Muscle layer of colon (tissue), 2 donors: ENCODE data around the gene RTKN2.

Experiments used
- H3K27ac ChIP-seq: one replicate; pipeline ENCODE4 v1.7.0; 2013; ENCODE audit warnings: low read depth, mild to moderate bottlenecking, low read length, moderate library complexity
- H3K27me3 ChIP-seq, 2 donors: one replicate each; pipeline ENCODE4 v1.7.0; 2013; ENCODE audit warnings: low read length in 2 of 2, mild to moderate bottlenecking in 2 of 2; ENCODE audit not compliant: insufficient read depth in 2 of 2, control insufficient read depth in 1 of 2
- H3K36me3 ChIP-seq: one replicate; pipeline ENCODE4 v1.7.0; 2013; ENCODE audit warnings: mild to moderate bottlenecking, low read length; ENCODE audit not compliant: insufficient read depth
- H3K4me1 ChIP-seq: one replicate; pipeline ENCODE4 v1.7.0; 2013; ENCODE audit warnings: mild to moderate bottlenecking, low read length; ENCODE audit not compliant: insufficient read depth
- H3K4me3 ChIP-seq, 2 donors: one replicate each; pipeline ENCODE4 v1.7.0; 2013; ENCODE audit warnings: low read length in 2 of 2, low read depth in 1 of 2, mild to moderate bottlenecking in 1 of 2, moderate library complexity in 1 of 2
- H3K9ac ChIP-seq: one replicate; pipeline ENCODE4 v1.7.0; 2013; ENCODE audit warnings: low read length
- H3K9me3 ChIP-seq: one replicate; pipeline ENCODE4 v1.7.0; 2013; ENCODE audit warnings: mild to moderate bottlenecking, low read length
- donor health status: abdominal sarcoma.
- donor health status: Adenocarcinoma of cecum.

RTKN2 gene

DNA sequence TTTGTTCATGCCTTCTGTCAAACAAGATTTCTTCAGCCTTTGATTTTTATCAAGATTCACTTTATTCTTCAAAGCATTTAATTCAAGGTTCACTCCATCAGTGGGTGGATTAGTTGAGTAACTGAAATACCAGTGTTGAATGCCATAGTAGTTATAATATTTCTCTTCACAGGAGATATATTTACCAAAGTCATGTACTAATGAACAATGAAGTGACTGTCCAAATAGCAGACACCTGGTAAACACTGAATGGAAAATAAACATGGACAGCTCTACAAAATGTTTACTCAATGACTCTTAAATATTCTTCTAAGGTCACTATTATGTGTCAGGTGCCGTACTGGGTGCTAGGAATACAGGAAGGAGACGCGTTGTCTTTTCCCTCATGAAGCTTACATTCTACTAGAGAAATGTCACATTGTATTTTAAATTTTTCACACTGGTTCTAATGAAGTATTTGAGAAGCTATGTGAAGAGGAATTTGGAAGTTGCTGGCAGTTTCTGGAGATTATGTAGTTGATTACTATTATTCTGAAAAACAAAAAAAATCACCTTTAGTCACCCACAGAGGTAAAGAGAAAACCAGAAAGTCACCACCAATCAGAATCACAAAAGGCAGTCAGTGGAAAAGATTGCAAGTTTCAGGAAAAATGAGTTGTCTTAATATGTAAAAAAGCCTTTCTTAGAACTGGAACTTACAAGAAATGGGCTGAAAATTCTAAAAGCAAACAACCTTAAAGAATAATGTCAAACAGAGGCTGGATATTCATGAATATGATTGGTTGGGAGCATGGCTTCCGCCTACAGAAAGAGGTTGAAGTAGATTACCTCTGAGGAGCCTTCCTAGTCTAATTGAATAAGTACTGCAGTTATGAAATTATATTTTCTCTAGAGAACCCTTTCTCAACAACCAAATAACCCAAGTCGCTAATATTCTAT is 84.5 kb downstream of the RTKN2 start:
- Histone ChIP-seq H3K4me3 (no peak overlapping the region), H3K9me3 (no peaks in the 10 kb centered on the region), H3K36me3 (no peaks in the 10 kb centered on the region), H3K9ac (no peak overlapping the region), H3K27ac (no peak overlapping the region), H3K4me1 (no peaks in the 10 kb centered on the region), H3K27me3 (no peaks in the 10 kb centered on the region)

DNA sequence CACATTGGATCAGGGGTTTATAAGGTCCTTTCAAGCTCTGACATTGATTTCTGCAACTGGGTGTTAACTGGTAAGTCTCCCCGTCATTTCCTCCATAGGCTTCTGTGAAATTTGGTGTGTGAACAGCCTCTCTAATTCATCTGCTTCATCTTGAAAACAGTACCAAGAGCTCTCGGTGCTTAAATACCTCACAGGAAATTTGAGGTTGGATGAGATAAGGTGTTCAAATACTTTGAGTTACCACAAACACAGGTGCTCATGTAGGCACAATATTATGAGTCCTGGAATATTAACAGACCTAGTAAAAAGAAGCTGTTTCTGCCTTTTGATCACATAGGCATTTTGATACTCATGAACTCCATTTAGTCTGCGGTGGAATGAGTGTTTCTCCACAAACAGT is 85.2 kb downstream of the RTKN2 start:
- H3K27me3 ChIP-seq: no peaks in the 10 kb centered on the region
- no peak overlapping the region for H3K4me3 ChIP-seq
- H3K27ac ChIP-seq: no peak overlapping the region
- H3K36me3 ChIP-seq: no peaks in the 10 kb centered on the region
- H3K9me3 ChIP-seq: no peaks in the 10 kb centered on the region
- no peak overlapping the region for H3K9ac ChIP-seq
- H3K4me1 ChIP-seq: no peaks in the 10 kb centered on the region

DNA sequence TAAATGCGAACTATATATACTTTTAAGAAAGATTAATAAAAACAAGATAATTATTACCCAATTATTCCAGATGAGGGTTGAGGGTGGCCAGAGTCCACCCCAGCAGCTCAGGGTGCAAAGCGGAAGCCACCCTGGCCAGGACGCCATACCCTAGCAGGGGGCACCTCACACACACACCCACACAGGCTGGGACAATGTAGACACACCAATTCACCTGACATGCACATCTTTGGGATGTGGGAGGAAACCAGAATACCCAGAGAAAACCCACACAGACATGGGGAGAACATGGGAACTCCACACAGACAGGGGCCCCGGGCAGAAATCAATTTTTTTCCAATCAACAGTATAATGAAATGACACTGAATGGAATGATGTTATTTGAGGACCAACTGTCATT is 86.0 kb downstream of the RTKN2 start:
- Histone ChIP-seq H3K4me3 (no peak overlapping the region), H3K9ac (no peak overlapping the region), H3K4me1 (no peaks in the 10 kb centered on the region), H3K27ac (no peak overlapping the region), H3K9me3 (no peaks in the 10 kb centered on the region), H3K27me3 (no peaks in the 10 kb centered on the region), H3K36me3 (no peaks in the 10 kb centered on the region)

DNA sequence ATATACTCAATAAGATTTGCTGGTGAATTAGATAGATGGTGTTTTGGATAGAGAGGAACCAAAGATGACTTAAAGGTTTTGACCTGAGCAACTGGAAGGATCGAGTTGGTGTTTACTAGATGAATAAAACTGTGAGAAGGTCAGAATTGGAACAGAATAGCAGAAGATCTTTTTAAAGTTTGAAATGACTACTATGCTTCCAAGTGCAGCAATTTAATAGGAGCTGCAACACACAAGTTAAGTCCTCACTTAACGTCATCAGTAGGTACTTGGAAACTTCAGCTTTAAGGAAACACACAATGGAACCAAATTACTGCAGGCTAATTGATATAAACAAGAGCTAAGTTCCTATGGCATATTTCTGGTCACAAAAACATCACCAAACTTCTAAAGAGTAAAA is 86.5 kb downstream of the RTKN2 start:
- H3K4me1 ChIP-seq: no peaks in the 10 kb centered on the region
- no peak overlapping the region for H3K27ac ChIP-seq
- H3K9me3 ChIP-seq: no peaks in the 10 kb centered on the region
- H3K36me3 ChIP-seq: no peaks in the 10 kb centered on the region
- no peak overlapping the region for H3K9ac ChIP-seq
- H3K27me3 ChIP-seq: no peaks in the 10 kb centered on the region
- no peak overlapping the region for H3K4me3 ChIP-seq

DNA sequence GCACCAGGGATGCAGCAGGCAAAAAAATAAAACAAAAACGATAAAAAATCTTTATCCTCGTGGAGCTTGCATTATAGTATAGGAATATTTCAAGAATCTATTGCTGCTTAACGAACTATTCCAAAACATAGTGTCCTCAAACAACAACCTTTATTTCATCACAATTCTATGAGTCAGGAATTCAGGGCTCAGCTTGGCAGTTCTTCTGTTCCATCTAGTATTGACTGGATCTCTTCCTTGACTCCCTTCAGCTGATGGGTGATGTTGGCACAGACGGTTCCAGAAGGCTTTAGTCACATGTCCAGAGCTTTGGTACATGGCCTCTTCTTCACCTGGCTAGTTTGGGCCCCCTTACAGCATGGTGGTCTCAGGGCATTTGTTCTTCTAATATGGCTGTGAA is 88.0 kb downstream of the RTKN2 start:
- no peaks in the 10 kb centered on the region for H3K9me3 ChIP-seq
- no peak overlapping the region for H3K4me3 ChIP-seq
- no peak overlapping the region for H3K27ac ChIP-seq
- no peak overlapping the region for H3K9ac ChIP-seq
- H3K4me1 ChIP-seq: no peaks in the 10 kb centered on the region
- H3K27me3 ChIP-seq: no peaks in the 10 kb centered on the region
- H3K36me3 ChIP-seq: no peaks in the 10 kb centered on the region

DNA sequence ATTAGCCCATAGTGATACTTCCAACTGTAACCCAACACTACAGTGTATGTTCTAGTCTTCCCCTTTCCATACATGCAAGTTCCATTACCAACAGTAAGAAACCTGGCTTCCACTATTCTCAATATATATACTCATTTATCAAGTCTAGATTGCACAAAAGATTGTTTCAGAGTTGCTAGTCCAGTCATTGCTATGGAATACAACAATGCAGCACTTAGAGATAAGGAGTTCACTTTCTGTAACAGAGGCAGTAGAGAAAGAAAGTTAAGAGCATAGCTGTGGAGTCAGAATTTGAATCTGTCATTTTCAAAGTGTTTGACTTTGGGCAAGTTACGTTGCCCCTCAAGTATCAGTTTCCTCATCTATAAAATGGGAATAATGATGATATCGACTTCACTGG is 90.1 kb downstream of the RTKN2 start:
- Histone ChIP-seq H3K9ac (no peak overlapping the region), H3K4me1 (no peaks in the 10 kb centered on the region), H3K27ac (no peak overlapping the region), H3K27me3 (no peaks in the 10 kb centered on the region), H3K36me3 (no peaks in the 10 kb centered on the region), H3K9me3 (no peaks in the 10 kb centered on the region), H3K4me3 (no peak overlapping the region)

DNA sequence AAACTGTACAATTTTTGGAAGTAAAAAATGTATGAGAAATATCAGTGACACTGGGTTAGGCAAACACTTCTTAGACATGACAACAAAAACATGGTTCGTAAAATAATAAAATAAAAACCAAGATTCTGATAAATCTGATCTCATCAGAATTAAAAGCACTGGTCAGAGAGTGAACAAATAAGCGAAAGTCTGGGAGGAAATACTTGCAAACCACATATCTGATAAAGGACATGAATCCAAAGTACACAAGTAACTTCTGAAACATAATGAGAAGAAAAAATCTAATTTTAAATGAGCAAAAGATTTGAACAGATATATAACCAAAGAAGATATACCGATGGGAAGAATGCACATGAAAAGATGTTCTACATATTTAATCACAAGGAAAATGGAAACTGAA is 91.5 kb downstream of the RTKN2 start:
- no peaks in the 10 kb centered on the region for H3K9me3 ChIP-seq
- H3K27ac ChIP-seq: no peak overlapping the region
- H3K9ac ChIP-seq: no peak overlapping the region
- no peaks in the 10 kb centered on the region for H3K27me3 ChIP-seq
- H3K36me3 ChIP-seq: no peaks in the 10 kb centered on the region
- no peak overlapping the region for H3K4me3 ChIP-seq
- no peaks in the 10 kb centered on the region for H3K4me1 ChIP-seq

DNA sequence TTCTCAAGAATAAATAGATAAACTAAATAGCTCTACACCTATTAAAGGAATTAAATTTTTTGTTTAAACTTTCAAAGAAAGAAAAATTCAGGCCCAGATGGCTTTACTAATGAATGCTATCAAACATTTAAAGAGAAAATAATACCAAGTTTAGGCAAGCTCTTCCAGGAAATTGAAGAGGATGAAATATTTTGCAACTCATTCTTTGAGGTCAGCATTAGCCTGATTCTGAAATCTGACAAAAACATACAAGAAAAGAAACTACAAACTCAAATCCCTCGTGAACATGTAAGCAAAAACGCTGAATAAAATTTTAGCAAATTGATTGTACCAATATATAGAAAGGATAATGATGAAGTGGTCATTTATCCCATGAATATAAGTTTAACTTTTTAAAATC is 93.4 kb downstream of the RTKN2 start:
- no peaks in the 10 kb centered on the region for H3K27me3 ChIP-seq
- H3K9me3 ChIP-seq: no peaks in the 10 kb centered on the region
- H3K36me3 ChIP-seq: no peaks in the 10 kb centered on the region

DNA sequence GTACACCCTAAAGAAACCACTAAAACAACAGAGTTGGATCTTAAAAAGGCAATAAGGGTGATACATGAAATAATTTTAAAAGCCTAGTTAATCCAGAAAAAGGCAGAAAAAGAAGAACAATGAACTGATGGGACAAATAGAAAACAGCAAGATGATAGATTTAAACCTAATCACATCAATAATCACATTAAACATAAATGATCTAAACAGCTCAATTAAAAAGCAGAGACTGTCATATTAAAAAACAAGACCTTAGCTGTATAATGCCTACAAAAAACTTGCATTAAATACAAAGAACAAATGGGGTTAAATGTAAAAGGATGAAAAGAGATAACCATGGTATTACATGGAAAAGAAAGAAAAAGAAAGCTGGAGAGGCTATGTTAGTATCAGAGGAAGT is 96.2 kb downstream of the RTKN2 start:
- Histone ChIP-seq H3K4me1 (no peaks in the 10 kb centered on the region), H3K27ac (no peak overlapping the region)

More for the DNA sequence above, 93.4 kb downstream of the RTKN2 start:
- H3K4me1 ChIP-seq: no peaks in the 10 kb centered on the region
- no peak overlapping the region for H3K9ac ChIP-seq
- H3K27ac ChIP-seq: no peak overlapping the region
- no peak overlapping the region for H3K4me3 ChIP-seq

DNA sequence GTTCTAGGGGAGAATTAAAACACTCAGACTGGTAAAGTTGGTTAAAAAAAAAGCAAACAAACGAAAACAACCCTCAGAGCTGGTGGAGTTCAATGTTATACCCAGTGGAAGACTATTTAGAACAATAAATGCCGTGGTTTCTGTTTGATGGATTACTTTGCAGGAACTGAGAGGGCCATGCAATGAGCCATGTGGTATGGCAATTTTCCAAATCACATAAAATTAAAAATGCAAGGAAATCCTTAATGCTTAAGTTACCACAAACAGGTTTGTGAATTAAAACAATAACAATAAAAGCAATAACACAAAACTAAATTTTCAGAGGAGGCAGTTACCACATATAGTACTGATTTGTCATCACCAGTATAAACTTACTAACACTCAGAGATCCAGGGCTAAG is 96.9 kb downstream of the RTKN2 start:
- Histone ChIP-seq H3K27ac (no peak overlapping the region), H3K27me3 (no peaks in the 10 kb centered on the region), H3K9ac (no peak overlapping the region), H3K36me3 (no peaks in the 10 kb centered on the region), H3K4me3 (no peak overlapping the region), H3K4me1 (peaks cover 4% of the 10 kb centered on the region), H3K9me3 (no peaks in the 10 kb centered on the region)

More for the DNA sequence above, 96.2 kb downstream of the RTKN2 start:
- Histone ChIP-seq H3K36me3 (no peaks in the 10 kb centered on the region), H3K27me3 (no peaks in the 10 kb centered on the region), H3K9ac (no peak overlapping the region), H3K9me3 (no peaks in the 10 kb centered on the region), H3K4me3 (no peak overlapping the region)

DNA sequence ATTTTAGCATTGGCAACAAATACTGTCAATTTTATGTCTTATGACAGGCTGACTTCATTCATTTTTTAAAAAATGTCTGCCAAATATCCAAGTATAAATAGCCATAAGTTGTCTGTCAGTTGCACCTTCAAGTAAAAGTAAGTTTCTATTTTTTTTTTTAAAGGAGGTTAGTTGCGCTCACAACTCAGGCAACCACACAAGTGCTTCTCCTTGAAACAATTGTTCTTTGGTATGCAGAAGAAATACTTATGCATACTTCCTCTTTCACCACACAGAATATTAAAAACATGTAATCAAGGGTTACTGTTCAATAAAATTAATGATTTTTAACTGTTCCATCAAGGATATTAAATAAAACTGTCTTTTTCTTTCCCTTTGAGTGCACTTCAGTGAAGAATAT is 97.9 kb downstream of the RTKN2 start:
- Histone ChIP-seq H3K4me3 (no peak overlapping the region), H3K27ac (no peak overlapping the region), H3K27me3 (no peaks in the 10 kb centered on the region), H3K9ac (no peak overlapping the region), H3K9me3 (no peaks in the 10 kb centered on the region), H3K4me1 (peaks cover 15% of the 10 kb centered on the region), H3K36me3 (no peaks in the 10 kb centered on the region)
